Aorta (tissue), 5 donors: ENCODE data around the gene FSIP1. TPM values are rescaled to one million over a fixed set of nuclear protein-coding genes. Genes with fewer than 3 reads are reported as not detected.

ENCODE experiments used
- ATAC-seq: fragments of 200-7000 bp; cut with Tn5 transposase; one replicate; pipeline ENCODE4 v1.9.1; 2022; ENCODE audit warnings: moderate library complexity; ENCODE audit not compliant: low FRiP score
- DNase-seq, 2 donors: peaks; one replicate each; pipeline ENCODE4 v3.0.0-alpha.2; 2020
- H3K27ac ChIP-seq, 2 donors: one replicate each; pipeline ENCODE4 v1.5.1; 2013; ENCODE audit warnings: low read length in 2 of 2, mild to moderate bottlenecking in 2 of 2, moderate library complexity in 2 of 2, control low read depth in 1 of 2, inconsistent platforms in 1 of 2, low read depth in 1 of 2
- H3K27me3 ChIP-seq, 2 donors: one replicate each; pipeline ENCODE4 v1.6.1; 2013; ENCODE audit warnings: control low read depth in 1 of 2, low read length in 1 of 2, mild to moderate bottlenecking in 1 of 2, moderate library complexity in 1 of 2; ENCODE audit not compliant: insufficient read depth in 2 of 2, control insufficient read depth in 1 of 2
- H3K36me3 ChIP-seq, 2 donors: one replicate each; pipeline ENCODE4 v1.6.1; 2013; ENCODE audit warnings: control low read depth in 1 of 2, low read length in 1 of 2, mild to moderate bottlenecking in 1 of 2; ENCODE audit not compliant: insufficient read depth in 2 of 2, control insufficient read depth in 1 of 2
- H3K4me1 ChIP-seq, 2 donors: one replicate each; pipeline ENCODE4 v1.6.1; 2013; ENCODE audit warnings: low read length in 2 of 2, control low read depth in 1 of 2, mild to moderate bottlenecking in 1 of 2, moderate library complexity in 1 of 2; ENCODE audit not compliant: insufficient read depth in 2 of 2, control insufficient read depth in 1 of 2
- H3K4me3 ChIP-seq, 2 donors: one replicate each; pipeline ENCODE4 v1.5.1; 2013; ENCODE audit warnings: low read length in 2 of 2, control low read depth in 1 of 2, mild to moderate bottlenecking in 1 of 2
- H3K9me3 ChIP-seq: one replicate; pipeline ENCODE4 v1.6.1; 2013; ENCODE audit warnings: mild to moderate bottlenecking, low read length; ENCODE audit not compliant: control insufficient read depth
- WGBS, 2 donors: extraction: QIAGEN DNeasy Blood & Tissue Kit; methylation state at CpG; one replicate each; pipeline ENCODE4 v1.1.7; 2013; 5-methylcytosine and 5-hydroxymethylcytosine counted together
- intact Hi-C, 2 donors: fragments of 100-400 bp; cut with DNase I; formaldehyde crosslinking; loops; one replicate each; pipeline versions ENCODE4 v1.14.2 to v1.15.0; 2022
- polyA plus RNA-seq, 2 donors: library from polyadenylated mRNA; stranded (reverse); fragments of 200-250 nt; gene quantifications; one replicate each; pipeline ENCODE4 v1.2.3, GENCODE V29; 2013
- total RNA-seq, 2 donors: library from RNA; stranded (reverse); fragmentation: NEBNext Ultra II Directional; extraction: Animal tissue kit (Norgen Biotek cat#: 25700); gene quantifications; one replicate each; pipeline ENCODE4 v1.2.1, GENCODE V29; 2021
- donor health status: healthy with polysubstance abuse.
- donor health status: Bipolar disorder and iron deficiency.
- donor health status: DM: no; HTN: no; CAD: no.
- donor health status: DM: no; HTN: no; CAD: no.
- donor health status: DM: yes; HTN: yes; CAD: no.

FSIP1 gene
- total and polyA plus RNA-seq, 4 donors = 1.2 TPM; not detected in 1

DNA sequence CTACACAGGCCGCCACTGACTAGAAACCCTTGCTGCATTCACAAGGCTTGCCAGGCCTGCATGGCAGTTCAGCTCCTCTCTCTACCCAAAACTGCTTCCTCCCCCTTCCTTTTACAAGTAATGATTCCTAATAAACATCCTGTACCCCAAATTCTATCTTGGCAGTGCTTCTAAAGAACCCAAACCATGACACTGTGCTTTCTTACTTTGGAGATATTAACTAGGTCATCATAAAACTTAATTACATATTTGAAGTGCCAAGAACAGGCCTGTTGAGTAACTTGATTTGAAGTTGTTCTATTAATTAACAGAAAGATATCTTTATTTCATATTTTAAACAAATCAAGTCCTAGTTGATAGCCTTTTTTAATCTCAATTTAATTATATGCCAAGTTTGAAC lies 113.4 kb downstream of the FSIP1 start:
- H3K4me3 ChIP-seq = no peak overlapping the region
- WGBS, 2 donors = 0% methylated on average over 1 of the region's 1 CpG
- intact Hi-C loops = no loop called here
- H3K27ac ChIP-seq = no peak overlapping the region
- ATAC-seq (no peak), DNase-seq (no peak)
- H3K27me3 ChIP-seq = no peaks in the 10 kb centered on the region
- peaks cover 0 to 4% of the 10 kb centered on the region in 2 donors for H3K4me1 ChIP-seq
- no peaks in the 10 kb centered on the region for H3K9me3 ChIP-seq
- H3K36me3 ChIP-seq = no peaks in the 10 kb centered on the region

DNA sequence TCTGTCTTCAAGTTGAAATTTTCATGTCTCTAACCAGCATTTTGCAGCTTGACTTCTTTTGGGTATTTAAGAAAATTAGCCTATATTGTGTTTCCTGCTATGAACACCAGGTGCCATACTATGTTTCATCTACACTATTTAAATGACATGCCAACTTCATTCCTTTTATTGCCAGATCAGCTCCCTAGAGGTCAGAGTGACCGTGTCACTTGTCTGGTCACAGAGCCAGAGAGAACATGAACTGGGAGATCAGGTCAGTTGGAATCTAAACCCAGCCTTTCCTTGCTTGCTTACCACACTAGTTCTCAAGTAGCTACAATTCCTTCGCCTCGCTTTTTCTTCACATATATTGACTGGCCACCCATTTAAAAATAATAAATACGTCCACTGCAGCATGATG lies 114.2 kb downstream of the FSIP1 start:
- DNase-seq = no peak
- ATAC-seq = no peak
- Histone ChIP-seq H3K4me3 (no peak overlapping the region), H3K4me1 (peaks cover 0 to 4% of the 10 kb centered on the region in 2 donors), H3K36me3 (no peaks in the 10 kb centered on the region), H3K27me3 (no peaks in the 10 kb centered on the region), H3K27ac (no peak overlapping the region), H3K9me3 (no peaks in the 10 kb centered on the region)
- intact Hi-C loops = no loop called here
- 96 to 97% methylated on average over 4 of the region's 4 CpGs for WGBS, 2 donors

DNA sequence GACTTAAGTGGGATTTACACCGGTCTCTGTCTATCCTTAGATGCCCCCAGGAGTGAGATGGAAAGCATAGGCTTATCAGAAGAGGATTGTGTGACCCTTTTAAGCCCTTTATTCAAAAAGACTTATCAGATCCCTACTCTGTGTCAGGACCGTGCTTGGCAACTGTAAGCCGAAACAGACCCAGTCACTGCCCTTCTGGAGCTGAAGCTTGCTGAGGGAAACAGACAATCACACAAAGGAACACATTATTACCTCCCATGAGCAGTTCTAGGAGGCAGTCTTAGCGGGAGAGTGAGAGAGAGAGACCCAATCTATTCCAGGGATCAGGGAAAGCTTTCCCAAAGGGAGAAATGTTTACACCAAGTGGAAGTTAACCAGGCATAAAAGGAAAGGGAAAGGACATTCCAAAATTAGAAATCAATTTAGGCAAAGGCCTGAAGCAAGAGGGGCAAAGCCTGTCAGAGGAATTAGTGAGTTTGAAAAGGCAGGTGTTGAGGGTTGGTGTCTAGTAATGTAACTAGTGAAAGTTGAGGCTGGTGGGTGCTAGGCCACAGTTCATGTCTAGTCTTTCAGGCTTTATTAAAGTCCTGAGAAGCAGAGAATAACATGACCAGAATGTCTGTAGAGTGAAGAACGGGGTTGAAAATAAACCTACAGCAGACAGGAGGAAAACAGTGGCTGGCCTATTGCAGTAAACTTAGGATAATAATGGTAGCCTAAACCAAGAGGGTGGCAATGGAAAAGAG lies 115.1 kb downstream of the FSIP1 start:
- Histone ChIP-seq H3K27ac (no peak overlapping the region), H3K4me1 (peaks cover 0 to 4% of the 10 kb centered on the region in 2 donors), H3K4me3 (no peak overlapping the region), H3K27me3 (no peaks in the 10 kb centered on the region), H3K9me3 (no peaks in the 10 kb centered on the region), H3K36me3 (no peaks in the 10 kb centered on the region)
- ATAC-seq (no peak), DNase-seq (no peak)
- WGBS, 2 donors = 89 to 93% methylated on average over 5 of the region's 5 CpGs
- intact Hi-C loops = no loop called here

DNA sequence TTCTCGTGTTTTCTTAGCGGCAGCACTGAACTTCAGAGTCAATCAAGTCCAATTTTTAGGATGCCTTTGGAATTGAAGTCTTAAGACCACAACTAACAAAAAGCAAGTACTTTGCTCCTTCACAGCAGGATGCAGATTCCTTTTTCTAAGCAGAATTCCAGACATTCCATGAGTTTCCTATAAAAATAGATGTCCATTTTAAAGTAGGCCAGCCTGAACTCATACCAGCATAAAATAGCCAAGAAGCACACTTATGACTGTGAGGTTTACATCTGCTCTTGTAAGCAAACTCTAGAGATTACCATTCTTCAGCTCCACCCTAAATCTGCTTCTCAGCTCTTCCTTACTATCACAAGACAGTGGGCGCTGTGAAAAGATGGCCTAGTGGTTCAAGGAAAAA lies 116.0 kb downstream of the FSIP1 start:
- no peaks in the 10 kb centered on the region for H3K36me3 ChIP-seq
- no peaks in the 10 kb centered on the region for H3K27me3 ChIP-seq
- peaks cover 0 to 4% of the 10 kb centered on the region in 2 donors for H3K4me1 ChIP-seq
- no peak overlapping the region for H3K27ac ChIP-seq
- H3K9me3 ChIP-seq = no peaks in the 10 kb centered on the region
- DNase-seq = no peak
- 69 to 70% methylated on average over 3 of the region's 3 CpGs for WGBS, 2 donors
- H3K4me3 ChIP-seq = no peak overlapping the region
- no peak for ATAC-seq
- intact Hi-C loops = no loop called here

- Histone ChIP-seq H3K27me3 (no peaks in the 10 kb centered on the region), H3K4me1 (peaks cover 0 to 4% of the 10 kb centered on the region in 2 donors), H3K36me3 (no peaks in the 10 kb centered on the region), H3K27ac (no peak overlapping the region), H3K9me3 (no peaks in the 10 kb centered on the region), H3K4me3 (no peak overlapping the region)
- no peak for ATAC-seq
- intact Hi-C loops = no loop called here
- no peak for DNase-seq
- 53 to 70% methylated on average over 4 of the region's 4 CpGs for WGBS, 2 donors
These were observed 116.9 kb downstream of the FSIP1 start for GRCh38 chr15:39665629-39666250.

- no peaks in the 10 kb centered on the region for H3K27me3 ChIP-seq
- peaks cover 0 to 4% of the 10 kb centered on the region in 2 donors for H3K4me1 ChIP-seq
- H3K4me3 ChIP-seq = no peak overlapping the region
- H3K27ac ChIP-seq = no peak overlapping the region
- intact Hi-C loops = no loop called here
- no peak for DNase-seq
- 42 to 49% methylated on average over 2 of the region's 2 CpGs for WGBS, 2 donors
- H3K9me3 ChIP-seq = no peaks in the 10 kb centered on the region
- H3K36me3 ChIP-seq = no peaks in the 10 kb centered on the region
- no peak for ATAC-seq
These were observed 118.9 kb downstream of the FSIP1 start for GRCh38 chr15:39663704-39664250.

- H3K9me3 ChIP-seq = no peaks in the 10 kb centered on the region
- no peak overlapping the region for H3K27ac ChIP-seq
- intact Hi-C loops = no loop called here
- H3K36me3 ChIP-seq = no peaks in the 10 kb centered on the region
- ATAC-seq = no peak
- H3K27me3 ChIP-seq = no peaks in the 10 kb centered on the region
- no peak for DNase-seq
- peaks cover 0 to 3% of the 10 kb centered on the region in 2 donors for H3K4me1 ChIP-seq
- H3K4me3 ChIP-seq = no peak overlapping the region
These were observed 120.9 kb downstream of the FSIP1 start for GRCh38 chr15:39661776-39662175.

- Histone ChIP-seq H3K4me3 (no peak overlapping the region), H3K9me3 (no peaks in the 10 kb centered on the region), H3K36me3 (no peaks in the 10 kb centered on the region), H3K4me1 (no peaks in the 10 kb centered on the region), H3K27me3 (no peaks in the 10 kb centered on the region), H3K27ac (no peak overlapping the region)
- intact Hi-C loops = no loop called here
- WGBS, 2 donors = 76 to 95% methylated on average over 3 of the region's 3 CpGs
- no peak for ATAC-seq
- no peak for DNase-seq
These were observed 123.9 kb downstream of the FSIP1 start for GRCh38 chr15:39658740-39659139.

DNA sequence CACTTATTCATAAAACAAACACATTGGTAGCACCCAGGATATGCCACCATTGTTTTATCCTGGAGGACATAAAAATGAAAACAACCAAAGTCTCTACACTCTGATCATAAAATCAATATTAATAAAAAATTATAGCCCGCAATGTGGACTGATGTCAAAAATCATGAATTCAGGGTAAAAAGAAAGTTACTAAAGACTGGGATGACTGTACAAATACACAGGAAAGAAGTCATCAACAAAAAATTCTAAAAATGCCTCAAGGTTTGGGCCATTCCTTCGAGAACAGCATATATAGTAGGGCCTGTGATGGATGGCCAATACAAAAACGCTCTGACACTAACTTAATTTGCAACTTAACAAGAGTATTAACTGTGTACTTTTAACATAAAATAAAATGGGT lies 125.0 kb downstream of the FSIP1 start:
- ATAC-seq = no peak
- intact Hi-C loops = no loop called here
- Histone ChIP-seq H3K4me1 (no peaks in the 10 kb centered on the region), H3K9me3 (no peaks in the 10 kb centered on the region), H3K27me3 (no peaks in the 10 kb centered on the region), H3K27ac (no peak overlapping the region), H3K4me3 (no peak overlapping the region), H3K36me3 (no peaks in the 10 kb centered on the region)
- 66% methylated on average over 3 of the region's 3 CpGs for WGBS, 2 donors
- DNase-seq = no peak
